HUES6 (cell line): ENCODE results near the gene PCSK4.
A peak's percentile ranks its signal among the peaks of the same experiment; 100 is the strongest.
"Not testable (repeated sequence)": the region's sequence is repeated elsewhere in the genome, so short reads cannot be mapped to it uniquely, and the experiment has no call there.

Experiments
- H3K27ac ChIP-seq: 2 replicates; pipeline ENCODE4 v1.7.0; 2013; ENCODE audit warnings: low read depth, mild to moderate bottlenecking, low read length, inconsistent platforms
- H3K27me3 ChIP-seq: 2 replicates; pipeline ENCODE4 v1.6.1; 2013; ENCODE audit warnings: low read length; ENCODE audit not compliant: control insufficient read depth, insufficient read depth
- H3K36me3 ChIP-seq: 2 replicates; pipeline ENCODE4 v1.6.1; 2013; ENCODE audit warnings: low read length; ENCODE audit not compliant: control insufficient read depth, insufficient read depth
- H3K4me1 ChIP-seq: 2 replicates; pipeline ENCODE4 v1.6.1; 2013; ENCODE audit warnings: low read length; ENCODE audit not compliant: control insufficient read depth, insufficient read depth
- H3K4me3 ChIP-seq: 2 replicates; pipeline ENCODE4 v1.5.1; 2013; ENCODE audit warnings: low read depth, low read length
- H3K9ac ChIP-seq: one replicate; pipeline ENCODE4 v1.6.1; 2013; ENCODE audit warnings: mild to moderate bottlenecking, low read length
- H3K9me3 ChIP-seq: 2 replicates; pipeline ENCODE4 v1.6.1; 2013; ENCODE audit warnings: low read depth, low read length; ENCODE audit not compliant: control insufficient read depth, insufficient read depth

PCSK4 gene

DNA sequence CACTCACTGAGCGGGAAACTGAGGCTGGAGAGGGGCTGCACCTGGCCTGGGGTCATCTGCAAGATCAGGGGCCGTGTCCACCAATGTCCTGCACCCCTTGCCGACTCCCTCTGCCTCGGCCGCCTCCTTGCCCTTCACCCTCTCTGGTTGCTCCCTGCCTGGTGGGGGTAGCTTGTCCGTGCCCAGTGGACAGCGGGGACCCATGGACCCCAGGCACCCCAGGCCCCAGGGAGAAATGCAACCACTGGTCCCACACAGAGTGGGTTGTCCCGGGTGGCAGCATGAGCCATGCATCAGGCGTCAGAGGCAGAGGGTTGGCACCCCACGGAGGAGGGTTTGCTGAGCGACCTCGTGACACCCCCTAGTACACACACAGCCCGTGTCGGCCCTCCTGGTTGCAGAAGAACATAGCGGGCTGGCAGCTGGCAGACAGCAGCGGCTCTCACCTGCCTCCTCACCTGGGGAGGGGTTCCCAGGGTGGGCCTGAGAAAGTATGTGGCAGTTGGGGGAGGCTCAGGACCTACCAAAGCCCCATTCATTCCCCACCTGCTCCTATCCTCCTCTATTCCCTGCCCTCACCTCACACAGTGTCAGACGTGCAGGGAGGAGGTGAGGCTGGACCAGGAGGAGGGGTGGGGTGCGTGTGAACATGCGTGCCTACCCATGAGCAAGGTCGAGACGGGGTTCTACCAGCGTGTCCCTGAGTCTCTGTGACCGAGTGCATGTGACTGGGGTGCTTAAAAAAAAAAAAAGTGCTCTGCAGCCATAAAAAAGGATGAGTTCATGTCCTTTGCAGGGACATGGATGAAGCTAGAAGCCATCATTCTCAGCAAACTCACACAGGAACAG, 14.0 kb upstream of the PCSK4 start:
- Histone ChIP-seq H3K9ac (no peak overlapping the region), H3K36me3 (no peaks in the 10 kb centered on the region), H3K9me3 (peaks cover 4% of the 10 kb centered on the region), H3K4me3 (peak overlapping the region; percentile 49), H3K27ac (no peak overlapping the region), H3K4me1 (peaks cover 7% of the 10 kb centered on the region; the same call in 1 of the 2 replicates), H3K27me3 (peaks cover 42% of the 10 kb centered on the region)

DNA sequence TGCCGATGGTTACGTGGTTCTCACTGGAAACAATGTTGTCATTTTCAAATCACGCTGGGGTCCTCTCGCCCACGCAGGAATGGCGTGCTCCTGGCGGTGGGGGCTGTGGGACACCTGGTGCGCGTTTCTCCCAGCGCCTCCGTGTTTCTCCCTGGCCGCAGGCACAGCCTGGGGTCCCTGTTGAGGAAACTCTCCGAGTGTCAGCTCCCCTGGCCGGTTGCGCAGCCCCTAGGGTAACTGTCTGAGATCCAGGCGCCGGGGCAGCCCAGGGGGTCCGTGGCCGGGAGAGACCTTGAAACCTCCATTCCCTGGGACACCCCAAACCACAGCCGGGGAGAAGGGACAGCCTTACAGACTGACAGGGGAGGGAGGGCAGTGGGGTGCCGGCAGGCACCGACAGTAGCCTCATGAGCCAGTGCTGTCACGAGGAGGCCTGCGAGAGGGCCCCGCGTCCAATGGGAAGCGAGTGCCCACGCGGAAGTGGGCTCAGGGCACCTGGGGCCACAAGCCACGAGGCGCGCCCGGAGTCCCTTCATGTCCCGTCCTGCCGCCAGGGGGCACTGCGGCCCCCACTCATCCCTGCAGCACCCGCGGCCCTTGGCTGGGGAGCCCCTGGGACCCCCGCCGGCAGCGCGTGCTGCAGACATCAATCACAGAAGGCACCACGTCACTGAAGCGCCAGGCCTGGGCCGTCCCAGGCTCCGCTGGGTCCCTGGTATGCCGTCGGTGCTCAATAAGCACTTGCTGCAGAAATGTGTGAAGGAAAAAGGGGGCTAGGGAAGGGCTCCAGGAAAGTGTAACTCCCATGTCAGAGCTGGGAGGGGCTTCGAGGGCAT, 13.2 kb upstream of the PCSK4 start:
- peaks cover 7% of the 10 kb centered on the region; the same call in 1 of the 2 replicates for H3K4me1 ChIP-seq
- H3K9ac ChIP-seq: no peak overlapping the region
- peaks cover 4% of the 10 kb centered on the region for H3K9me3 ChIP-seq
- no peaks in the 10 kb centered on the region for H3K36me3 ChIP-seq
- peak overlapping the region; percentile 49 for H3K4me3 ChIP-seq
- H3K27me3 ChIP-seq: peaks cover 41% of the 10 kb centered on the region
- no peak overlapping the region for H3K27ac ChIP-seq

DNA sequence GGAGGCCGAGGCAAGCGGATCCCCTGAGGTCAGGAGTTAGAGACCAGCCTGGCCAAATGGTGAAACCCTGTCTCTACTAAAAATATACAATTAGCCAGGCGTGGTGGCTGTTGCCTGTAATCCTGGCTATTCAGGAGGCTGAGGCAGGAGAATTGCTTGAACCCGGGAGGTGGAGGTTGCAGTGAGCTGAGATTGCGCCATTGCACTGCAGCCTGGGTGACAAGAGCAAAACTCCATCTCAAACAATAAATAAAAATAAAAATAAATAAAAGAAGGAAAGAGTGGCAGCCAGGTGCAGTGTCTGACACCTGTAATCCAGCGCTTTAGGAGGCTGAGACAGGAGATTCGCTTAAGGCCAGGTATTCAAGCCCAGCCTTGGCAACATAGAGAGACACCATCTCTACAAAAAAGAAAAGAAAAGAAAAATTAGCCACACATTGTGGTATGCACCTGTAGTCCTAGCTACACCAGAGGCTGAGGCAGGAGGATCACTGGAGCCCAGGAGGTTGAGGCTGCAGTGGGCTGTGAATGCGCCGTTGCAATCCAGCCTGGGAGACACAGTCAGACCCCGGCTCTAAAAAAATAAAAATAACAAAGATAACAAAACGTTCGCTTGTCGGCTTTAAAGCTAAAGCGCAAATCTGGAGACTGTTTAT, 12.4 kb upstream of the PCSK4 start:
- Histone ChIP-seq H3K27me3 (peaks cover 41% of the 10 kb centered on the region), H3K27ac (no peak overlapping the region), H3K9ac (no peak overlapping the region), H3K4me3 (peak overlapping the region; percentile 49; the same call in 1 of the 2 replicates), H3K4me1 (peaks cover 7% of the 10 kb centered on the region; the same call in 1 of the 2 replicates), H3K36me3 (no peaks in the 10 kb centered on the region), H3K9me3 (peaks cover 4% of the 10 kb centered on the region)

DNA sequence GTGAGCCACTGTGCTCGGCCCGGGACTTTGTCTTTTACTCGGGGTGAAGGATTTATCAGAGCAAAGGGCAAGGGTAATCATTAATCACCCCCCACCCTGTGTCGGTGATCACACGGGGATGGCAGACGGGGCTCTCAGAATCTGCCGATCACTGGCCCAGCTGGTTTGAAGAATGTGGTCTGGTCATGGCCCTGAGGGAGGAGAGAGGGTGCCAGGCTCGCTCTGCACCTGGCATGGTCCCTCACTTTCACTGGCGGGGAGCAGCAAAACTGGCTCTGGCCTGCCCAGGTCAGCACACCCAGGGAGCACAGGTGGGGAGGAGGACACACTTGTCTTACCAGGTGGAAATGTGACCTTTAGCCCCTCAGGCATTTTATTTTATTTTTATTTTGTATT, 11.0 kb upstream of the PCSK4 start:
- Histone ChIP-seq H3K36me3 (no peaks in the 10 kb centered on the region), H3K9ac (no peak overlapping the region), H3K27me3 (peaks cover 40% of the 10 kb centered on the region), H3K4me3 (no peak overlapping the region), H3K4me1 (peaks cover 4% of the 10 kb centered on the region; the same call in 1 of the 2 replicates), H3K9me3 (peaks cover 4% of the 10 kb centered on the region), H3K27ac (no peak overlapping the region)

DNA sequence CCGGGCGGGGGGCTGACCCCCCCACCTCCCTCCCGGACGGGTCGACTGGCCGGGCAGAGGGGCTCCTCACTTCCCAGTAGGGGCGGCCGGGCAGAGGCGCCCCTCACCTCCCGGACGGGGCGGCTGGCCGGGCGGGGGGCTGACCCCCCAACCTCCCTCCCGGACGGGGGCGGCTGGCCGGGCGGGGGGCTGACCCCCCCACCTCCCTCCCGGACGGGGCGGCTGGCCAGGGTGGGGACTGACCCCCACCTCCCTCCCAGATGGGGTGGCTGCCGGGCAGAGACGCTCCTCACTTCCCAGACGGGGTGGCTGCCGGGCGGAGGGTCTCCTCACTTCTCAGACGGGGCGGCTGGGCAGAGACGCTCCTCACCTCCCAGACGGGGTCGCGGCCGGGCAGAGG, 9.1 kb upstream of the PCSK4 start:
- not testable (repeated sequence) for H3K27ac ChIP-seq, H3K4me3 ChIP-seq, H3K9me3 ChIP-seq, H3K9ac ChIP-seq, H3K36me3 ChIP-seq, H3K4me1 ChIP-seq
- H3K27me3 ChIP-seq: peaks cover 32% of the 10 kb centered on the region

DNA sequence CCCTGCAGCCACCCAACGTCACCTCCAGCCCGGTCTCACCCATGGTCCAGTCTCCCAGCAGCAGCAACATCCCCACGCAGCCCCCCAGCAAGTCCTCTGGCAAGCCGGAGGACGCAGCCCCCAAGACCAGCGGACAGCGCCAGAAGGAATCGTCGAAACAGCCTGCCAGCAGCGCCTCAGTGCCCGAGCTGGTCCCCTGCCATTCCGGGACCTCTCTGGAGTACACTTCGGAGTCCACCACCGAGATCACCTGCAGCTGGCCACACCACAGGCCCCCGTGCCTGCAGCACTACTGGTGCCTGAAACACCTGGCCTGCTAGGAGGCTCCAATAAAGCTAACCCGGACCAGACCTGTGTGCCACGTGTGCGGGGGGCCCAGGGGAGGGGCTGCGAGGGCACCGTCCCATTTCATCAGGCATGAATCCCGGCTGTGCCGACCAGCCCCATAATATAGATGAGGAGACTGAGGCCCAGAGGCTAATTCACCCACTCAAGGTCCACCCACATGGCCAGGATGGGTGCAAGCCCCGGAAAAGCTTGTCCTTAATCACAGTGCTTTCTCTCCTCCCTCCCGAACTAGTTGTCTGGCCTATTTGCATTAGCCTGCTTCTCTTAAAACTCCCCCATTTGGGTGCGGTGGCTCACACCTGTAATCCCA, 7.6 kb upstream of the PCSK4 start:
- Histone ChIP-seq H3K4me3 (no peak overlapping the region), H3K4me1 (no peaks in the 10 kb centered on the region), H3K27me3 (peaks cover 32% of the 10 kb centered on the region), H3K36me3 (no peaks in the 10 kb centered on the region), H3K9ac (no peak overlapping the region), H3K27ac (no peak overlapping the region), H3K9me3 (peaks cover 4% of the 10 kb centered on the region)

DNA sequence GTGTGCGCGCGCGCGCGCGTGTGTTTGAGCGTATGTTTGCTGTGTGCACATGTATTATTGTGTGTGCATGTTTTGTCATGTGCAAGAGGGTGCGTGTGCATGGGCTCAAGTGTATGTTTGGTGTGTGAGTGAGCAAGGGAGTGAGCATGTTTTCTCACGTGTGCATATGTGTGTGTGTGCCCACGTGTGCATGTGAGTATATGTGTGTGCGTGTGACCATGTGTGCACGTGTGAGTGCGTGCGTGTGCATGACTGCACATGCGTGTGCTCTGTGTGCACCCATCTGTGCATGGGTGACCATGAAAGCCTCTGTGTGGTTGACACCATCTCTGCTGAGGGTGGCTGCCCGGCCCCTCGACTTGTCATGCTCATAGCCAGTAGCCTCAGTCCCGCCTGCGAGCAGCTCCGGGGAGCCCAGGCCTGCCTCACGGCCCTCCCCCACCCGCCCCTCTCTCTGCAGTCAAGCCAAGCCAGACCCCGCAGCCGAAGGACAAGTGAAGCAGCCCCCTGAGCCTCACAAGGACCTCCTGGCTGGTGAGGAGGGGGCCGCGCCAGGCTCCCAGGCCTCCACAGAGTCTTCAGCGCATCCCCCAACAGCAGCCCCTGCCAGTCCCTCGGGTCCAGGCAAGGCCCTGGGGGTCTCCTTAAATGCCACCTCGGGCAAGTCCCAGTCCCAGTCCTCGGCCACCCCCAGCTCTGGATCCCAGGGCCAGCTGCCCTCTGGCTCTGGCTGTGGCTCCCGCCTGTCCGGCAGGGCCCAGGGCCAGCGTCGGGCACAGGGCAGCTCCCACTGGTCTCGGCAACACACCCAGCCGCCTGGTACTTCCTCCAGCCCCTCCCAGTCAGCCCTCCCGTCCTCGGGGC, 6.8 kb upstream of the PCSK4 start:
- Histone ChIP-seq H3K9me3 (peaks cover 4% of the 10 kb centered on the region), H3K27ac (no peak overlapping the region), H3K27me3 (peaks cover 33% of the 10 kb centered on the region), H3K36me3 (no peaks in the 10 kb centered on the region), H3K4me1 (no peaks in the 10 kb centered on the region), H3K4me3 (no peak overlapping the region), H3K9ac (no peak overlapping the region)

DNA sequence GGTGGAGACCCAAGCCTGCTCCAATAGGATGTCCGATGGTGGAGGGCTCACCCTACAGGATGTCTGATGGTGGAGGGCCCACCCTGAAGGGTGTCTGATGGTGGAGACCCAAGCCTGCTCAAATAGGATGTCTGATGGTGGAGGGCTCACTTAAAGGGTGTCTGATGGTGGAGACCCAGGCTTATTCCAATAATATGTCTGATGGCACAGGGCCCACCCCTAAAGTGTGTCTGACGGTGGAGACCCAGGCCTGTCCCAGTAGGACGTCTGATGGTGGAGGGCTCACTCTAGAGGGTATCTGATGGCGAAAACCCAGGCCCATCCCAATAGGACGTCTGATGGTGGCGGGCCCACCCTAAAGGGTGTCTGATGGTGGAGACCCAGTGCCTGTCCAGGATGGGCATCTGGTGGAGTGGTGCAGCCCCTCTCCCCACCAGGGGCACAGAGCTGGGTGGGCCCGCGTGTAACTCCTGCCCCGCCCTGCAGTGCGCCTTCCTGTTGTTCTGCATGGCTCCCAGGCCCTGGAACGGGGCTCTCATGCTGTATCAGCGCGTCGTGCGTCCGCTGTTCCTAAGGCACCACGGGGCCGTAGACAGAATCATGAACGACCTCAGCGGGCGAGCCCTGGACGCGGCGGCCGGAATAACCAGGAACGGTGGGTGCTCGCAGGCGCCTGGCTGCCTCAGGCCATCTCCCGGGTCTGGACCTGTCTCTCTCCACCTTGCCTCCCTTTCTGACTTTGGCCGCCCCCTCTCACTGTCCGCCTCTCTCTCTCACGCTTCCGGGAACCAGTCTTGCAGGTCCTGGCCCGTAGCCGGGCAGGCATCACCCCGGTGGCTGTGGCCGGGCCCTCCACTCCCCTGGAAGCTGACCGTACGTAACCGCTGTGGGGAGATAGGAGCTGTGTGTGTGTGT, 5.9 kb upstream of the PCSK4 start:
- H3K36me3 ChIP-seq: no peaks in the 10 kb centered on the region

DNA sequence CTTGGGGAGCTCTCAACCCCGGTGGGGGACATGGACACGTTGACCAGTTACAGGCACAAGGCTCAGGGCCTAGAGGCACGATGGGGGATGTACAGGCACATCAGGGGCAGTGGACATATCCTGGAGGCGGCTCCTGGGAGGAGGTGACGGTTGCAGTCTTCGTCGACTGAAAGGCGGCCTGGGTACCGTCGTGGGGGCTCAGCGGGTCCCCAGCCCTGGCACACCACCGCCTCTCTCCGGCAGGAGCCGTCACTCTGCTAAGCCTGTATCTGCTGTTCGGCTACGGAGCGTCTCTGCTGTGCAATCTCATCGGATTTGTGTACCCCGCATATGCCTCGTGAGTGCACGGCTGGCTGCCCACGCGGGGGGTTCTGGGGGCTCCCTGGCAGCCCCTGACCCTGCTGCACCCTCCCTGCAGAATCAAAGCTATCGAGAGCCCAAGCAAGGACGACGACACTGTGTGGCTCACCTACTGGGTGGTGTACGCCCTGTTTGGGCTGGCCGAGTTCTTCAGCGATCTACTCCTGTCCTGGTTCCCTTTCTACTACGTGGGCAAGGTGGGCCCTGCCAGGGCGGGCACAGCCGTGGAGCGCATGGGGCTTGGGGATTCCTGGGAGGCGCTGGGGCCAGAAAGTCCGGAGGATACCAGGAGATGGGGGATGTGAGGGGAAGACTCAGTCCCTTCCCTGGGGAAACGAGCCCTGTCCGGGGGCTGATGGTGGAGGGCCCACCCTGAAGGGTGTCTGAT, 5.1 kb upstream of the PCSK4 start:
- Histone ChIP-seq H3K27me3 (peaks cover 43% of the 10 kb centered on the region), H3K4me1 (no peaks in the 10 kb centered on the region), H3K9me3 (peaks cover 4% of the 10 kb centered on the region), H3K9ac (no peak overlapping the region), H3K36me3 (no peaks in the 10 kb centered on the region), H3K27ac (no peak overlapping the region), H3K4me3 (no peak overlapping the region)

More for the DNA sequence above, 5.9 kb upstream of the PCSK4 start:
- Histone ChIP-seq H3K27ac (no peak overlapping the region), H3K9ac (no peak overlapping the region), H3K27me3 (peaks cover 42% of the 10 kb centered on the region), H3K4me3 (no peak overlapping the region), H3K9me3 (peaks cover 4% of the 10 kb centered on the region), H3K4me1 (no peaks in the 10 kb centered on the region)
